GM18909 (cell line): ENCODE measurements around the gene FOXN3.
A peak's percentile ranks its signal among the peaks of the same experiment; 100 is the strongest.
"Not testable (repeated sequence)": the region's sequence is repeated elsewhere in the genome, so short reads cannot be mapped to it uniquely, and the experiment has no call there.

Experiments used
- ATAC-seq: cut with Tn5 transposase; IDR thresholded peaks from one replicate; pipeline ENCODE4 v1.9.1; 2021; ENCODE audit warnings: mild to moderate bottlenecking; ENCODE audit not compliant: unreplicated experiment, poor library complexity

Gene FOXN3

DNA sequence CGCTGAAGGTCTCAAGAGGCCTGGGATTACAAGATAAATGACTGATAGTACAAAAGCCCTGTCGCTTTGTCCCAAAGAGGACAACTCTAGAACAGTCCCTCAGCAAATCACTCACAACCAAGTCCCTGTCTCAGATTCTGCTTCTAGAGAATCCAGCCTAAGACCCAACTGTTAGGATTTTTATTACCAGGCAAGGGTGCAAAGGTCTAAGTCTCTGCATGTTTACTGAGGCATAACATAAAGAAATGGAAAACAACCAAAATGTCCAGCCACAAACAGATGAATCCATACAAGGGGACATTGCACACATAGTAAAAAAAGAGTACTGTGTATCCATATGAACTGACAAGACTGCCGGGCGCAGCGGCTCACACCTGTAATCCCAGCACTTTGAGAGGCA lies 104.1 kb downstream of the FOXN3 start:
- ATAC-seq: no peak

DNA sequence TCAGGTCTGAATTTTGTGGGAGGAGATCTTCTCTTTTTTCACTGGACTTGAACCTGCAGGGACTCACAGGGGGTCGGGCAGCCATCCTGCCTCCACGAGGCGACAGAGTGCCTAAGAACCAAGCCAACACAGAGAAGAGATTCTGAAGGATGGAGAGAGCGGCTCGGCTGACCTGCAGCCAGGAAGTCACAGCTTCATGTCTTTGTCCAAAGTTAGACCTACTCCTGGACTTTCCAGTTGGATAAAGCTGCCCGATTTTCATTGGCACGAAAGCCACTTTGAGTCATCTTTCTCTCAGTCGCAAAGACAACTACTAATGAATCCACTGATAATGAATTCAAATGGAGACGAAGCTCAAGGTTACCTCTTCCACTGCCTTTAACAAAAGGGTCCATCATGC lies 106.8 kb downstream of the FOXN3 start:
- no peak for ATAC-seq

DNA sequence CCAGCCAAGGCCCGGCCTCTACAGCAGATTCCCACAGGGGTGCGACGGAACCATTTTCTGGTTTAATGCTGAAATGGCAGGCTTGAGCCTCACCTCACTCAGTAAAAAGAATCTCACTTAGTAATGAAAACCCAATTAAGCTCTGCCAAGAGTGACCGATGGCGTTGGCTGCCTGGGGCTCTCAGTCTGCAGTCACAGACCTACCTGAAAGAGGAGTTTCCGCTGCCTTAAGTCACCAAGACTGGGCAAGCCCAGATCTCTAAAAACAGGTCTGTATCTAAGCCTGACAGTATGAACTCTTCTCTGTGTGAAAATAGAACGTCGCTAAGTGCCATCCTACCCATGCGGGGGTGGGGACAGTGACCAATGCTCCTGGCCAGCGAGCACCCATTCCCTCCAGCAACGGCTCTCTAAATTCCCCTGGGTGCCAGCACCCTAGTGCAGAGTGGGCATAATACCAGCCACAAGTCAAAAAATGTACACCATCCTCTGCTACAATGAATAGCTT lies 107.3 kb downstream of the FOXN3 start:
- no peak for ATAC-seq

DNA sequence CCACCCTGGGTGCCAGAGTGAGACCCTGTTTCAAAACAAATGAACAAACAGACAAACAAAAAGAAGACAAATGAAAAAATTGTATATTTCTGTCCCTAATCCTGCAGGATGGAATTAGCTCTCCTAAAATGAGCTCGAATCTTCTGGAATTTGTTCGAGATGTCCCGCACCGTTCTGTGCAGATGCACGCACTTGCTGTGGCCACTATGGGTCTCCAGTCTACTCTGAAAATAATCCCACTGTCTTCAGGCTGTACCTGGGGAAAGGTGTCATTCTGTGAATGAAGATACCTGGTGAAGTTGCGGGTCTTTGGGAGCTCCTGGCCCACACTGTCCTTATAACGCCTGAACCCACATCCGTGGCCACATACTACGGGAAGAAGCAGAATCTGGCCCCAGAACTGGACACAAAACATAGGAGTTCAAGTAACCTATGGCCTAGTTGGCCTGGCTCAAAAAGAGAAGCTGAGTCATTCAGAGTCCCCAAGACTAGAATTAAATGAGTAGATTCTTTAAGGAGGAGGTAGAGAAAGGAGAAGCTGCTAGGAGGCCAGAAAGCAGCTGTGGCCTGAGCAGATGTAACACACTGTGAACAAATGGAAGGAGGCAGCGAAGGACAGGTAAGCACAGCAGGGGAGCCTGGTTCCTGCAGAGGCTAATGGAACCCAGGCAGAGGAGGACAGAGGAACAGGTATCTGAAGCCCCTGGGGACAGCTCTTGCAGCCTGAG lies 108.6 kb downstream of the FOXN3 start:
- peak; percentile 43 for ATAC-seq

DNA sequence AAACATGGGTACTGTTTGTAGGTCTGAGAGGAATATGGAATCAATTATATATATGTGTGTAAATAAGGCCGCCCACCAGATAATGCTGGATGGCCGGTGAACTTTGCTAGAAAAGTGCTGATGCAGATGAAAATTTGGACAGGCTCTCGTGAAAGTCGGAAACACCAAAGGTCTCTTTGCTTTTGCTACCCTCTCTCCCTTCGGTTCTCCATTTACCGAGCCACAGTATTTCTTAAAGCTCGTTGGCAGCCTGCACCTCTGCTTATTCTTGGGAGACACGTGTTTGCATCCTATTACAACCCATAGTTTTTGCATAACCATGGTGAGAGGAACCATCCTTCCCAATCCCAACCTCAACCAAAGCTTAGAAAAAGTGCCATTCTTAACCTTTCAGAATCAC lies 109.6 kb downstream of the FOXN3 start:
- ATAC-seq: no peak

DNA sequence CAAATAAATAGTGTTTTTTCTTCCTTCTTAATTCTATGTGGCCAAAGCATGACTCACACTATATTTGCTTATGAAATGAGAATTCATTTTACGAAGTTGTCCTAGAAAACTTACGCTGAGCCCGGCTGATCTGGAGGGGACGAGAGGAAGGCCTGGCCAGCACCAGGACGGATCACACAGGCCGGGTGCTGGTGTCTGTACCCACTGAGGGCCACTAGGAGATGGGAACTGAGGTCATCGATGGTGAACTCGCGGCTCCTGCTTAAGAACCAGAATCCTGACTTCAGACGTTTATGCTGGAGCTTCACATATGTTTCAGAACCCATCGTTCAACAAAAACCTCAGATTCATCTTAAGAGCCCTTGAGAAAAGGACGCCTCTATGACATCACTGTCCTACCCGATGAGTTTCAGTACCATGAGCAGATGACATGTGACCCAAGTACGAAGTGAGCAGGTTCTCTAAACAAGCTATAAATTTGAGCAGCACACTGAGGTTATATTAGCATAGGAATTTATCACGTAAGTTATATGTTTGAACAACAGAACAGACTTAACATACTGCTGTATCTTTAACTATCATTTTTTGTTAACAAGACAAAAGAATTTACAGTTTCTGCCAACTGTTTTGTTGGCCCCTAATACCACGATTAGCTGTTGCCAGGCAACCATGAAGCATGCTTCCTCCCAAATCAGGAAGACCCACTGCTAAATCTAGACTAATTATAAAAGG lies 111.9 kb downstream of the FOXN3 start:
- peak; percentile 46 for ATAC-seq

DNA sequence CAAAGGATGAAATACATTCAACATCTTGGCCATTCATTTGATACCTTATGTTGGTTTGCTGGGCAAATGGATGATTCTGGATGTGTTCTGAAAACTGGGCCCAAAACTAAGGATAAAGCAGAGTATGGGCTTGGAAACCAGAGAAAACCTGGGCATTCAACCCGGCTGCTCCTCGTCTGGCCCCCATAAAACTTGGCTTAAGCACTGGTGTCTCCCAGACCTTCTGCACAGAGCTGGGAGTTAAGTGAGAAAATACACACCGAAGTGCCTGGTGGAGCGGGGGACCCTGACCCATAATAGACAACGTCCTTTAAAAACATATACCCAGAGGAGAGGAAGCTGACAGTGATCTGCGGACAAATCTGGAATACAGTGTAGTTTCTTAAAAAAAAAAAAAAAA lies 112.5 kb downstream of the FOXN3 start:
- no peak for ATAC-seq

DNA sequence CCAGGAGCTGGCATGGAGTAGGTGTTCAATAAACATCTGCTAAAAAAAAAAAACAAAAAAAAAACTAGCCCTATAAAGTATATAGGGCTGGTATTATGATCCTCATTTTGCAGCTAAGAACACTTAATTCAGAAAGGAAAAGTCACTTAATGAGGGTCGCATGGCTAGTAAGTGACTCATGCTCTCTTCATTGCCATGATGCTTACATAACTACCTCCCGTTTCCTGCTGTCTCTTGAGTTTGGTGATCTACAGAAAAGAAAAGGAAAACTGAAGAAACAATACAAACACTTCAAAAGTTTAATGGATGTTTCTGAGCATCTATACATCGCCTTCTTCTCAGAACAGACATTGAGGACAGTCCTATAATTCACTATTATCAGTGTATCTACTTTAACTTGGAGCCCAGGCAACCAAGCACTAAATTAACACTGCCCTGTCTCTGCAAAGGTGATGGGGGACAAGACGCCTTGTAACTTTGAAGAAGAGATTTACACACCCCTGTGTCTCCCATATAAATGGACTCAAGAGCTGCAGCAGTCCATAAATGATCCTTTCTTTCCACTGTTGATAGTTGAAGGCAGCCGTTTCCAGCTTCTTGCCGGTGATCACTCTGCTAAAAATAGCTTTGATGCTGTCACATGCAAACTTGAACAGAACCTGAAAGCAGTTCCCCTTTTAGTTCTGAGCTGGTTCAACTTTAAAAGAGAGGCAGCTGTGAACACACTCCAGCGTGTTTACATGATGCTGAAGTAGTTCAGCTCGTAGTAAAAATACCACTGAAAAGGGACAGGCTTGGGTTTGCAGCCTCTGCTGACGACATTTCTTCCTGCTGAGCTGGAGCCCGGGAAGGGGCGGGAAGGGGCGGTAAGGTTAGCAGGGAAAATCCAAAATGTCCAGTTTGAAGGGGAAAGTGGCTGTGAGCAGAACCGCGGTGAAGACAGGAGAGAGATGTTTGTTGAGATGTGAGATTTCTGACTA lies 113.3 kb downstream of the FOXN3 start:
- peak; percentile 61 for ATAC-seq

DNA sequence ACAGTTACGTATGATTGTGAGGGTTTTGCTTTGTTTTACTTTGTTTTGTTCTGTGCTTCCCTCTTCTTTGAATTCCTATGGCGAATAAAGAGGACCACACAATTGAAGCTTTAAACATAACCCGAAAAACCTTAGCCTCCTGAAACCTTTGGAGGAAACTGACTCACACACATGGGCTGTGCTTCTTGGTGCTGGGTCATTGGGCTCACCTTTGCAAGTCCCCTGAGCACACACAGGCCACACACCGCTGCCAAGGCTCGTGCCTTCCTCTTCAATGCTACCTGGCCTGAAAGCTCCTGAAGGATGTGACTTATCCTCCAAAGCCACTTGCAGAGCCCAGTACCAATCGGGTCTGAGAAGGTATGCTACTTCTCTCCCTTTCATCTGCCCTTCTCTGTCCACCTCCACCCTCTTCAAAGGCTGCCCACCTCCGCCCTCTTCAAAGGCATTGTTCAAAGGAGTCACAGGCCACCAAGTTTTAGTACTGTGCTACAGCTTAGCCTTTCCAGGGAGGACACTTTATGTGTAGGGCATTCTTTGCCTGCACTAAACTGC lies 114.6 kb downstream of the FOXN3 start:
- ATAC-seq: no peak

DNA sequence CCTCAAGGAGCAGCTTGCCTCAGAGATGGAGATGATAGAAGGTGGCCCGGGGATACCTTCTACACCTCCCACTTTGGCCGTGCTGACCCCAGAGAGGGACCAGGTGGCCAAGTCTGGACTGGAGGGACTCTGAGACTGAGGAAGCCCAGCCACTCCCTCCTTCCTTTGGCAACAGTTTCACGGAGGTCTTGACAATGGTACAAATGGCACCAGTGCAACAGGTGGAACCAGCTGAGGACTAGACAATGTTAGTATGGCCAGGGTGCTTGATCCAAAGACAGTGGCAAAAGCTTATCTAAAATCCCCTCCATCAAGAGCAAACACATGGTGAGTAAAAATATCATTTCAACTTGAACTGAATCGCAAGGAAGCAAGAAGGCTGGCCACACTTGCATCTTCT lies 117.4 kb downstream of the FOXN3 start:
- no peak for ATAC-seq

DNA sequence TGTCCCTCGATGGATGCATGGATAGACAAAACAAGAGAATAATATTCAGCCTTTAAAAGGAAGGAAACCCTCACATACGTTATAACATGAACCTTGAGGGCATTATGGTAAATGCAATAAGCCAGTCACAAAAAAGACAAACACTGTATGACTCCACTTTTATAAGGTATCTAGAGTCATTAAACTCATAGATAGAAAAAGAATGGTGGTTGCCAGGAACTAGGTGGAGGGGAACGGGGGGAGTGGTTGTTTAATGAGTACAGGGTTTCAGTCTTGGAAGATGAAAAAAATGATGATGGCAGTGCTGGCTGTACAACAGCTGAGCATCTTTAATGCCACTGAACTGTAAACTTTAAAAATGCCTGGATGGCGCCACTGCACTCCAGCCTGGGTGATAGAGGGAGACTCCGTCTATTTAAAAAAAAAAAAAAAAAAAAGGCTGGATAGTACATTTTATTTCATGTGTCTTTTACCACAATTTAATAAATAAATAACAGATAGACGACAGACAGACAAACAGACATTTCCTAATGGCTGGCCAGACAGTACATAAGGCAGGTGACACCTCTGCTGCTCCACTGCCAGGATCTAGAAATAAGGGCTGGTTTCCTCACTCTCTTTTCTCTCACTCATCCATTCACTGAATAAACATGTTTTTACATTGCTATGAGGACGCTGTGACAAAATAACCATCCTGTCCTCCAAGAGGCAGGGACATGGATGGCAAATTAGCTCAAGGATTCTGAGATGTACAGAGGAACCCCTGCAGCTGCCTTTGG lies 118.8 kb downstream of the FOXN3 start:
- no peak for ATAC-seq

DNA sequence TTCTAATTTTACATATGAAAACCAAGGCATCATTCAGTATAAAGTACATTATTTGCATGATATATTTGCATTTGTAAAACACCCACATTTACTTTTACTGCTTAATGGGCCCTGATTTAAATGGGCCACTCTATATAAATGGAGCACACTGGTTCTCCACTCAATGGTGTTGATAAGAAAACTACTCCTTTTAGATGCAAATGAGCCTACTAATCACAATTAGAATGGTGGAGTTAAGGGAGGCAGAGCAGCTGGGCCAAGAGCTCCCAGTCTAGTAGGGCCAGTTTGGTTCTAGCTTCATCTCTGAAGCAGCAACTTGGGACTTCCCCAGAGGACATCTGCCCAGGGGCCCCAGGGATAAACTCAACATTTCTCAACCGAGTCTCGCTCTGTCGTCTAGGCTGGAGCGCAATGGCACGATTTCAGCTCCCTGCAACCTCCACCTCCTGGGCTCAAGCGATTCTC lies 120.7 kb downstream of the FOXN3 start:
- ATAC-seq: no peak

DNA sequence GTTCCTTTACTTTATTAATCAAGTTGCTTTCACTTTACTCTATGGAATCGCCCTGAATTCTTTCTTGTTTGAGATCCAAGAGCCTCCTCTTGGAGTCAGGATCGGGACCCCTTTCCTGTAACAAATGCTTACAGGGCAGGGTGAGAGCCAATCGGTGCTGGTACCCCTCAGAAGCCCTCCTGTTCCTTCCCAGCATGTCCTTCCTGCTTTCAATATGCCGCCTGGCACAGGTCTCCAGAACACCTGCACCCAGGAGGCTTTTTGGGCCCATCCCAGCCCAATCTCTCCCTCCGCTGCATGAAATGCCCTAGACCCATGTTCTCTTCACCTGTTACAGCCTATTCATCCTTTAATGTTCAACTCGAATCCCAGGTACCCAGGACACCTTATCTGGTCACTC lies 122.2 kb downstream of the FOXN3 start:
- no peak for ATAC-seq

DNA sequence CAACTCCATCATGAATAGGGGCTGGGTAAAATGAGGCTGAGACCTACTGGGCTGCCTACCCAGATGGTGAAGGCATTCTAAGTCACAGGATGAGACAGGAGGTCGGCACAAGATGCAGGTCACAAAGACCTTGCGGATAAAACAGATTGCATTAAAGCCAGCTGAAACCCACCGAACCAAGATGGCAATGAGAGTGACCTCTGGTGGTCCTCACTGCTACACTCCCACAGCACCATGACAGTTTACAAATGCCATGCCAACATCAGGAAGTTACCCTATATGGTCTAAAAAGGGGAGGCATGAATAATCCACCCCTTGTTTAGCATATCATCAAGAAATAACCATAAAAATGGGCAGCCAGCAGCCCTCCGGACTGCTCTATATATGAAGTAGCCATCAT lies 122.6 kb downstream of the FOXN3 start:
- ATAC-seq: not testable (repeated sequence)

DNA sequence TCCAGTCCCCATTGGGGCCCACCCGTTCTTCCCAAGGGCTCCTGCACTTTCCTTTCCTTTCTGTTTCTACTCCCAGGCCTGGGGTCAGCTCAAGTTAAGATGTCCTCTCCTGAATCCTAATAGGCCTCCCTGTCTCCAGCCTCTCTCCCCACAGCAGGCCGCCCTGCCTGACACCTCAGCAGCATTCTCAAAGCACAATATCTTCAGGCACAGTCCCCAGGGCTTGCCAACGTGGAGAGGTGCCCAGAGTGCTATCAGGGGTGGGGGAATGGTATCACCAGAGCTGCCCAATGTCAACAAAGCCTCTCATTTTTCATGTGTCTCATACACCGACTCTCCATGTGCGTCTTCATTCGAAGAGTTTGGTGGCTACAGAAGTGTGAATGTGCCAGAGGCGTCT lies 123.0 kb downstream of the FOXN3 start:
- ATAC-seq: no peak

DNA sequence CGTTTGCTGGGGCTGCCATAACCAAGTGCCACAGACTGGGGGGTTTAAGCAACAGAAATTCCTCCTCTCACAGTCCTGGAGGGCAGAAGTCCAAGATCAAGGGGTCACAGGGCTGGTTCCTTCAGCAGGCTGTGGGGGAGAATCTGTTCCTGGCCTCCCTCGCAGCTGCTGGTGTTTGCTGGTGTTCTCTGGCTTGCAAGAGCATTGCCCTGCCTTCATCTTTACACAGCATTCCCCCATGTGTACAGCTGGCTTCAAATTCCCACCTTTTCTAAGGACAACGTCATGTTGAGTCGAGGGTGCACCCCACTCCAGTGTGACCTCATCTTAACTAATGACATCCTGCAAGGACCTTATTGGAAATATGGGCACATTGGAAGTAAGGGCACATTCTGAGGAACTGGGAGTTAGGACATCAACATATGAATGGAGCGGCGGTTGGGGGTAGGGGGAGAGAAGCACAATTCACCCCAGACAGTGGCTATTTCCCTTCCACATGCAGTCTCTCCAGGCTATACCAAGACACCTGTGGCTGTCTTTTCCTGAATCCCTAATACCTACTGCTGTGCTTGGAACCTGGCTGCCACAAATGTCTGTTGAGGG lies 123.6 kb downstream of the FOXN3 start:
- no peak for ATAC-seq

DNA sequence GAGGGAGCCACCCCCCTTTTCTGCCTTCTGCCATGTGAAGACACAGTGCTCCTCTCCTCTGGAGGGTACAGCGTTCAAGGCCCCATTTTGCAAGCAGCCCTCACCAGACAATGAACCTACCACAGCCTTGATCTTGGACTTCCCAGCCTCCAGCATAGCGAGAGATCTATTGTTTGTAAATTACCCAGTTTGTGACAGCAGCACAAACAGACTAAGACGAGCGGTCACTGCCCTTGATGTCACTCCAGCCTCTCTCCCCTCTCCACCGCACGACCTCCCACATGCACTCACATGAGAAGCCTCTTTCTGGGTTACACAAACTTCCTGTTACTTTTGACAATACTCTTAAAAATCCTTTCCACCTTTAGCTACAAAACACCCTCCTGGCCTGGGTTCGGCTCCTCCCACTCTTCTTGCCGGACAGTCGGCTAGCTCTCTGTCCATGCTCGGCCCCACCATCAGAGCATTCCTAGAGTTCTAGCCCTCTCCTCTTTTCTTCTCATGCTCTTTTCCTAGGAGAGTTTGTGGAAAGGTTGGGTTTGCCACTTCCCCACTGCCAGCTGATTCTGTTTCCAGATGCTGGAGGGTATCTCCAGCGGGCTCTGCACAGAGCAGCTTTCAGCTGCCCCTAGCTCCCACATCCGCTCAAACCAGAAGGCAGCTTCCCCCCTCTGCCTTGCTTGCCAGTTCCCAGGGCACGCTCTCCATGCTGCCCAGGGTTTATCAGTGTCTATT lies 124.3 kb downstream of the FOXN3 start:
- no peak for ATAC-seq

DNA sequence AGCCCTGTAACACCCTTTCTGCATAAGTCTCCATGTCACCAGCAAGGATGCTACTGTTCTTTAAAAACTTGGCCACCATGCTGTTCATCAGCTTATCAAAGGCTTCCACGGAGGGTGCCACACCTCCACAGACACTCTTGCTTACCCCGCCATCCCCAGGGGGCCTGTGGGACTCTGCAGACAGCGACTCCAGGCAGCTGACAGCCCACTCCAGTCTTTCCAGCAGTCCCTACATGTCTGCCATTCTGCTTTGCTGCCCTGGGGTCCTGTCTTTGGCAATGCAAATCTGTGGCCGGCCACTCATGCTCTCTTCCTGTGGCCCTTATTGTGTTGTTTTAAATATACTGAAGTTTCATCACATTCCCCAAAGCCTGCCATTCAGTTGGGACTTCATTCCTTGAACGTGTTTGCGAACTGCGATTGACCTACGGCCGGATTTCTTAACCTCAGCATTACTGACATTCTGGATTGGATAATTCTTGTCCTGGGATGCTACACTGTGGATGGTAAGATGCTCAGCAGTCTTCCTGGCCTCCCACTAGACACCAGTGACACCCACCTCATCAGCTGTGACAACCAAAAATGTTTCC lies 125.6 kb downstream of the FOXN3 start:
- no peak for ATAC-seq
